ENCODE measurements around the gene S100A6.
"Not testable (repeated sequence)": the region's sequence is repeated elsewhere in the genome, so short reads cannot be mapped to it uniquely, and the experiment has no call there.

Gene S100A6

GRCh38 chr1:153577624-153578051 is 41.8 kb upstream of the S100A6 start:
- H3K27me3 ChIP-seq: no peaks in the 10 kb centered on the region
- H3K9me3 ChIP-seq: no peaks in the 10 kb centered on the region
- TF ChIP-seq, protein P1, sequence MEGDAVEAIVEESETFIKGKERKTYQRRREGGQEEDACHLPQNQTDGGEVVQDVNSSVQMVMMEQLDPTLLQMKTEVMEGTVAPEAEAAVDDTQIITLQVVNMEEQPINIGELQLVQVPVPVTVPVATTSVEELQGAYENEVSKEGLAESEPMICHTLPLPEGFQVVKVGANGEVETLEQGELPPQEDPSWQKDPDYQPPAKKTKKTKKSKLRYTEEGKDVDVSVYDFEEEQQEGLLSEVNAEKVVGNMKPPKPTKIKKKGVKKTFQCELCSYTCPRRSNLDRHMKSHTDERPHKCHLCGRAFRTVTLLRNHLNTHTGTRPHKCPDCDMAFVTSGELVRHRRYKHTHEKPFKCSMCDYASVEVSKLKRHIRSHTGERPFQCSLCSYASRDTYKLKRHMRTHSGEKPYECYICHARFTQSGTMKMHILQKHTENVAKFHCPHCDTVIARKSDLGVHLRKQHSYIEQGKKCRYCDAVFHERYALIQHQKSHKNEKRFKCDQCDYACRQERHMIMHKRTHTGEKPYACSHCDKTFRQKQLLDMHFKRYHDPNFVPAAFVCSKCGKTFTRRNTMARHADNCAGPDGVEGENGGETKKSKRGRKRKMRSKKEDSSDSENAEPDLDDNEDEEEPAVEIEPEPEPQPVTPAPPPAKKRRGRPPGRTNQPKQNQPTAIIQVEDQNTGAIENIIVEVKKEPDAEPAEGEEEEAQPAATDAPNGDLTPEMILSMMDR (IDR thresholded peaks at IDR 0.05; ENCODE audit: low read depth, low read length): no peak
- H3K4me3 ChIP-seq (ENCODE audit: low read depth, low read length): no peak overlapping the region
- no peaks in the 10 kb centered on the region for H3K36me3 ChIP-seq
- DNase-seq: no peak
- H3K4me1 ChIP-seq: peaks cover 4% of the 10 kb centered on the region; the same call in 1 of the 2 replicates

DNA sequence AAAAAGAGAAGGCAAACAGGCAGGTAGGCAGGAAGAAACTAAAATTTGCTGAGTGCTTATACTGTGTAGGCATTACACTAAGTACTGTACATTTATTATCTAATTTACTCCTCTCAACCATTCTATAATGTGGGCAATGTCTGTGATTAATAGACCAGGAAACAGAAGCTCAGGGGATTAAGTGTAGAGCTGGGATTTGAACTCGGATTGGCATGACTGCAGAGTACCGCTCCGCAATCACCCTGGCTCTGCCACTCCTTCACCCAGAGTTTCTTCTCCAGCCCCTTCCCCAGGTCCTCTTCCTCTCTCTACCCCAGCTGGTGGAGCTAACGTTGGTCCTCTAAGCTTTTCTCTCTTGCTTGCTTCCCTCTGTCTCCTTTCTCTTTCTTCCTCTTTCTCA is 41.3 kb upstream of the S100A6 start:
- H3K4me3 ChIP-seq (ENCODE audit: low read depth, low read length): no peak overlapping the region
- no peaks in the 10 kb centered on the region for H3K27me3 ChIP-seq
- no peaks in the 10 kb centered on the region for H3K9me3 ChIP-seq
- H3K36me3 ChIP-seq: no peaks in the 10 kb centered on the region
- H3K4me1 ChIP-seq: peaks cover 4% of the 10 kb centered on the region; the same call in 1 of the 2 replicates
- TF ChIP-seq, protein P1 (IDR thresholded peaks at IDR 0.05; ENCODE audit: low read depth, low read length): no peak
- DNase-seq: no peak

- H3K4me3 ChIP-seq (ENCODE audit: low read depth, low read length); H3K27me3 ChIP-seq; H3K4me1 ChIP-seq; DNase-seq; H3K36me3 ChIP-seq; H3K9me3 ChIP-seq: not testable (repeated sequence)
Observed at GRCh38 chr1:153575497-153575896, 39.7 kb upstream of the S100A6 start.

- H3K4me3 ChIP-seq (ENCODE audit: low read depth, low read length); H3K9me3 ChIP-seq; DNase-seq; H3K27me3 ChIP-seq; H3K36me3 ChIP-seq; H3K4me1 ChIP-seq: not testable (repeated sequence)
Observed at GRCh38 chr1:153575081-153575491, 39.3 kb upstream of the S100A6 start.

- DNase-seq: no peak
- H3K4me1 ChIP-seq: peaks cover 11% of the 10 kb centered on the region
Observed at GRCh38 chr1:153573351-153573750, 37.6 kb upstream of the S100A6 start.

DNA sequence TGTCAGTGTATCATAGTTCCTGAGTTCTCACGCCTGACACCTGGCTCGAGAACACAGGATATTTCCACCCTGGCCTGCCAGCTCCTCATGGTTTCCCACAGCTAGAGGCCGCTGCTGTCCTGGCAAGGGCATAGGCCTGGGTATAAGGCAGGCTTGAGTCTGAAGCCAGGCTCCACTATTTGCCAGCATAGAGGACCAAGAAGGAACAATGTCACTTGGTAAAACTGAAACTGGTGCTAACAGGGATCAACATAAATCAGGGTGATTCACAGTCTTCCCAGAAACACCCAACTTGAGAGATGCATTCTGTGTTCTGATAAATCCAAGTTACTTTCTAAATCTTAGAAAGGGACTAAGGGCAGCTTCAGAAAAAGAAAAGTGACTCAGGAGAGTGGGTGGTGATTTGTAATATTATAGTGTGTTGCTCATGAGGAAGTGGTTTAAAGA is 36.8 kb upstream of the S100A6 start:
- Histone ChIP-seq H3K27me3 (no peaks in the 10 kb centered on the region), H3K9me3 (no peaks in the 10 kb centered on the region), H3K4me3 (ENCODE audit: low read depth, low read length) (no peak overlapping the region), H3K36me3 (no peaks in the 10 kb centered on the region), H3K4me1 (peaks cover 18% of the 10 kb centered on the region)
- TF ChIP-seq, protein P1 (IDR thresholded peaks at IDR 0.05; ENCODE audit: low read depth, low read length): peak; percentile 91
- peak; percentile 79 for DNase-seq

More at GRCh38 chr1:153573351-153573750, 37.6 kb upstream of the S100A6 start:
- Histone ChIP-seq H3K27me3 (no peaks in the 10 kb centered on the region), H3K9me3 (no peaks in the 10 kb centered on the region), H3K4me3 (ENCODE audit: low read depth, low read length) (no peak overlapping the region), H3K36me3 (no peaks in the 10 kb centered on the region)
- TF ChIP-seq, protein P1 (IDR thresholded peaks at IDR 0.05; ENCODE audit: low read depth, low read length): no peak

DNA sequence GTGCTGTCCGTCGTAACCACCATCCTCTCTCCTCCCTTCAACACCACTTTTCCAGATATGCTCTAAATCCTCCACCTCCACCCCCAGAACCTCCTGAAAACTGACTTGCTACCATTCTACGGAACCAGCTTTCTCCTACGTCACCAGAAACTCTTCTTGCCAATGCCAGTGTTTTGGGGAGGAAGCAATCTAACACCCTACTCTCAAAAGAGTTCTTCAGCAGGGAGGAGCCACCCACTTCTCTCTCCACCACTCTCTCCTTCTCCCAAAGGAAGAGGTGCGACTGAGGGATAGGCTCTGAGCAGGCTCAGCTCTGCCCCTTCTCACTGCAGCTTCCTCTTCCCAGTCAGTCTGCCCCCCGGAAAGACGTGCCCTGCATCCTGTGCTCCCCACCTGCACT is 35.9 kb upstream of the S100A6 start:
- TF ChIP-seq, protein P1 (IDR thresholded peaks at IDR 0.05; ENCODE audit: low read depth, low read length): no peak
- Histone ChIP-seq H3K4me1 (peaks cover 27% of the 10 kb centered on the region), H3K36me3 (no peaks in the 10 kb centered on the region), H3K9me3 (no peaks in the 10 kb centered on the region), H3K4me3 (ENCODE audit: low read depth, low read length) (no peak overlapping the region), H3K27me3 (no peaks in the 10 kb centered on the region)
- DNase-seq: no peak
